Gastroesophageal sphincter (tissue), 4 donors: ENCODE results near the gene INPP4B. TPM values are rescaled to one million over a fixed set of nuclear protein-coding genes. Genes with fewer than 3 reads are reported as not detected.
A peak's percentile ranks its signal among the peaks of the same experiment; 100 is the strongest.

Source experiments
- ATAC-seq: fragments of 150-250 bp; one replicate; pipeline ENCODE4 v1.9.1; 2016; ENCODE audit warnings: mild to moderate bottlenecking, moderate library complexity
- H3K27ac ChIP-seq, 4 donors: fragments of 200-600 bp; sonication (generic) in 3 of 4; 1 replicate in 3 of 4; 2 replicates in 1 of 4; pipeline ENCODE4 v1.5.1; 2016 to 2019
- H3K27me3 ChIP-seq: fragments of 200-600 bp; sonication (generic); one replicate; pipeline ENCODE4 v1.5.1; 2019
- H3K36me3 ChIP-seq, 2 donors: fragments of 200-600 bp; sonication (generic); one replicate each; pipeline ENCODE4 v1.5.1; 2019; ENCODE audit warnings: control low read depth in 1 of 2
- H3K4me1 ChIP-seq, 3 donors: fragments of 200-600 bp; sonication (generic); 1 replicate in 2 of 3; 2 replicates in 1 of 3; pipeline ENCODE4 v1.5.1; 2016 to 2019; ENCODE audit warnings: control low read depth in 2 of 3
- H3K4me3 ChIP-seq, 2 donors: fragments of 200-600 bp; sonication (generic); one replicate each; pipeline ENCODE4 v1.5.1; 2019; ENCODE audit warnings: mild to moderate bottlenecking in 1 of 2, moderate library complexity in 1 of 2
- H3K9me3 ChIP-seq, 3 donors: fragments of 200-600 bp; sonication (generic); one replicate each; pipeline ENCODE4 v1.5.1; 2017 to 2019; ENCODE audit warnings: control low read depth in 2 of 3
- EP300 ChIP-seq: sonication (generic); formaldehyde crosslinking; IDR thresholded peaks from one replicate; pipeline ENCODE4 v1.6.1; 2017; ENCODE audit warnings: antibody characterized with exemption, mild to moderate bottlenecking
- POLR2A ChIP-seq, 2 donors: fragments of 450-650 bp; IDR thresholded peaks; one replicate each; pipeline ENCODE4 v1.6.1; 2017; ENCODE audit warnings: antibody characterized with exemption in 2 of 2, mild to moderate bottlenecking in 2 of 2, moderate library complexity in 1 of 2
- POLR2AphosphoS5 ChIP-seq: sonication (generic); formaldehyde crosslinking; IDR thresholded peaks from one replicate; pipeline ENCODE4 v1.6.1; 2017; ENCODE audit warnings: antibody characterized with exemption
- whole genome bisulfite sequencing, 2 donors: methylation state at CpG; one replicate each; pipeline ENCODE4 v1.1.5; 2018; ENCODE audit warnings: low coverage in 1 of 2; 5-methylcytosine and 5-hydroxymethylcytosine counted together
- total RNA-seq, 4 donors: library from RNA; depleted of rRNA; stranded (reverse); fragments of >200 nt; gene quantifications; one replicate each; pipeline ENCODE4 v1.1.0, GENCODE V29; 2016
- TF ChIP-seq, protein P1 (sequence below), 4 experiments: fragments of 200-600 bp in 2 of 4; fragments of 450-650 bp in 2 of 4; sonication (generic) in 1 of 4; IDR thresholded peaks; one replicate each; pipeline ENCODE4 v1.5.1; 2017 to 2019; ENCODE audit warnings: antibody characterized with exemption in 4 of 4, mild to moderate bottlenecking in 2 of 4, moderate library complexity in 2 of 4

Gene INPP4B
- total RNA-seq, 4 donors from 2014 or later, result 17.6 to 63.8 (median 31.3) TPM

GRCh38 chr4:142097015-142097414 is 749.1 kb downstream of the INPP4B start:
- Histone ChIP-seq H3K9me3 (no peaks in the 10 kb centered on the region), H3K4me3 (no peak overlapping the region), H3K36me3 (no peaks in the 10 kb centered on the region), H3K4me1 (no peaks in the 10 kb centered on the region), H3K27me3 (no peaks in the 10 kb centered on the region), H3K27ac (no peak overlapping the region)
- WGBS, 2 donors, result 85 to 100% methylated on average over 1 to 3 of the region's 3 CpGs
- no peak for ATAC-seq
- TF ChIP-seq POLR2A (IDR thresholded peaks at IDR 0.05), result no peak
- no peak for TF ChIP-seq EP300
- TF ChIP-seq, protein P1, sequence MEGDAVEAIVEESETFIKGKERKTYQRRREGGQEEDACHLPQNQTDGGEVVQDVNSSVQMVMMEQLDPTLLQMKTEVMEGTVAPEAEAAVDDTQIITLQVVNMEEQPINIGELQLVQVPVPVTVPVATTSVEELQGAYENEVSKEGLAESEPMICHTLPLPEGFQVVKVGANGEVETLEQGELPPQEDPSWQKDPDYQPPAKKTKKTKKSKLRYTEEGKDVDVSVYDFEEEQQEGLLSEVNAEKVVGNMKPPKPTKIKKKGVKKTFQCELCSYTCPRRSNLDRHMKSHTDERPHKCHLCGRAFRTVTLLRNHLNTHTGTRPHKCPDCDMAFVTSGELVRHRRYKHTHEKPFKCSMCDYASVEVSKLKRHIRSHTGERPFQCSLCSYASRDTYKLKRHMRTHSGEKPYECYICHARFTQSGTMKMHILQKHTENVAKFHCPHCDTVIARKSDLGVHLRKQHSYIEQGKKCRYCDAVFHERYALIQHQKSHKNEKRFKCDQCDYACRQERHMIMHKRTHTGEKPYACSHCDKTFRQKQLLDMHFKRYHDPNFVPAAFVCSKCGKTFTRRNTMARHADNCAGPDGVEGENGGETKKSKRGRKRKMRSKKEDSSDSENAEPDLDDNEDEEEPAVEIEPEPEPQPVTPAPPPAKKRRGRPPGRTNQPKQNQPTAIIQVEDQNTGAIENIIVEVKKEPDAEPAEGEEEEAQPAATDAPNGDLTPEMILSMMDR (IDR thresholded peaks at IDR 0.05), result no peak
- TF ChIP-seq POLR2AphosphoS5, result no peak

GRCh38 chr4:142095886-142096605 is 750.1 kb downstream of the INPP4B start:
- peak; percentile 81 for TF ChIP-seq POLR2AphosphoS5
- TF ChIP-seq, protein P1 (IDR thresholded peaks at IDR 0.05), result no peak
- Histone ChIP-seq H3K36me3 (no peaks in the 10 kb centered on the region), H3K9me3 (no peaks in the 10 kb centered on the region), H3K27me3 (no peaks in the 10 kb centered on the region), H3K4me3 (no peak overlapping the region), H3K4me1 (peaks cover 0 to 6% (median 0%) of the 10 kb centered on the region in 3 donors), H3K27ac (no peak overlapping the region)
- 64 to 66% methylated on average over 3 of the region's 3 CpGs for WGBS, 2 donors
- no peak for ATAC-seq

DNA sequence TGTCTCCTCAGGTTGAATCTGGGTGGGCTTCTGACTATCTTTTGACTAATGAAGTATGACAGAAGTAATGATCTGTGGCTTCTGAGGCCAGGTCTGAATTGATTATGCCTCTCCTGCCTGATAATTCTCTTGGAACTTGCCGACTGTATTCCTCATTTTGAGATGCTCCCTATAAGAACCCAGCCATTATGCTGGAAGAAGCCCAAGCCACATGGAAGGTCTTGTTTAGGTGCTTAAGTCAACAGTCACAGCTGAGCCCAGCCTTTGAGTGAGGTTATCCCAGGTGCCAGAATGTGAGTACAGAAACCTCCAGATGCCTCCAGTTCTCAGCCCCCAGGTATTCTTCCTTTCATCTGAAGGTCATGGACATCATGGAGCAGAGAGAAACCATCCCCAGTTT is 753.2 kb downstream of the INPP4B start:
- no peak overlapping the region for H3K4me3 ChIP-seq
- TF ChIP-seq POLR2A (IDR thresholded peaks at IDR 0.05) (no peak), EP300 (no peak), POLR2AphosphoS5 (no peak)
- TF ChIP-seq, protein P1 (IDR thresholded peaks at IDR 0.05), result no peak
- no peak for ATAC-seq

DNA sequence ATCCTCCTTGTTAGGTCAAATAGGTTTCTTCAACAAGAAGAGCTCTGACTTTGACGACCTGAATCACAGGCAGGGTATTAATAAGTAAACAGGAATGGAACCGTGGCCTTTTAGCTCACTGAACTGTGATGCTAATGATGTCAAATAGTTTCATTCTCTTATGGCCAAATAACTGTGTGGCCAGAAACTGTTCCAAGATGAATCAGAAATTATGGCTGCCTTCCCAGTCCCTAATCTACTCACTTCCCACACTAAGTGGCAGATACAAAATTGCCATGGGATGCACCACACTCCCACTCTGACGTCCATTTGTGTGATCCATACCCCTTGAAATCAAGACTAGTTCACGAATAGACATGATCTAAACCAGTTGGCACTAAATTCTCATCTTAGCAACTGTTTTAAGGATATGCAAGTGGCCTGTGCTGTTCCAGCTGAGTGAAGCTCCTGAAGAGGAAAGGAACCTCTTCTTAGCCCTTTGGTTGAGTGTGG is 754.4 kb downstream of the INPP4B start:
- TF ChIP-seq POLR2AphosphoS5, result peak; percentile 53
- TF ChIP-seq, protein P1 (IDR thresholded peaks at IDR 0.05), result no peak
- 13 to 34% methylated on average over 4 of the region's 4 CpGs for WGBS, 2 donors
- H3K27ac ChIP-seq, result peak overlapping the region; percentile 38 to 58 (median 46)
- H3K4me1 ChIP-seq, result peaks cover 0 to 9% (median 0%) of the 10 kb centered on the region in 3 donors
- H3K36me3 ChIP-seq, result no peaks in the 10 kb centered on the region
- peak; percentile 73 for ATAC-seq
- no peaks in the 10 kb centered on the region for H3K9me3 ChIP-seq
- no peak overlapping the region for H3K4me3 ChIP-seq
- no peaks in the 10 kb centered on the region for H3K27me3 ChIP-seq

More for the DNA sequence above, 753.2 kb downstream of the INPP4B start:
- H3K36me3 ChIP-seq, result no peaks in the 10 kb centered on the region
- peaks cover 0 to 9% (median 0%) of the 10 kb centered on the region in 3 donors for H3K4me1 ChIP-seq
- H3K27me3 ChIP-seq, result no peaks in the 10 kb centered on the region
- 83% methylated on average over 1 of the region's 1 CpG; no CpG with 5 or more reads in 1 of the 2 donors for WGBS, 2 donors
- no peak overlapping the region for H3K27ac ChIP-seq
- H3K9me3 ChIP-seq, result no peaks in the 10 kb centered on the region

- Histone ChIP-seq H3K4me3 (no peak overlapping the region), H3K36me3 (no peaks in the 10 kb centered on the region), H3K27ac (peak overlapping the region; percentile 41 to 58 (median 51)), H3K9me3 (no peaks in the 10 kb centered on the region), H3K4me1 (peaks cover 0 to 9% (median 0%) of the 10 kb centered on the region in 3 donors), H3K27me3 (no peaks in the 10 kb centered on the region)
- TF ChIP-seq, protein P1 (IDR thresholded peaks at IDR 0.05), result no peak
- no peak for TF ChIP-seq POLR2A (IDR thresholded peaks at IDR 0.05)
- TF ChIP-seq EP300, result peak; percentile 53
- TF ChIP-seq POLR2AphosphoS5, result peak; percentile 96
- WGBS, 2 donors, result 18 to 64% methylated on average over 4 of the region's 4 CpGs
- peak; percentile 84 for ATAC-seq
Measured at GRCh38 chr4:142091085-142091513, 755.0 kb downstream of the INPP4B start.
